Psoas muscle (tissue), 8 donors: ENCODE data around the gene RNF7. TPM values are rescaled to one million over a fixed set of nuclear protein-coding genes. Genes with fewer than 3 reads are reported as not detected.
"Not testable (repeated sequence)": the region's sequence is repeated elsewhere in the genome, so short reads cannot be mapped to it uniquely, and the experiment has no call there.

Experiments
- ATAC-seq, 4 donors: fragments of 200-7000 bp; cut with Tn5 transposase; one replicate each; pipeline ENCODE4 v1.9.1; 2020; ENCODE audit warnings: moderate library complexity in 3 of 4, mild to moderate bottlenecking in 2 of 4
- DNase-seq, 2 donors: peaks; one replicate each; pipeline ENCODE4 v3.0.0-alpha.2; 2020
- H3K27ac ChIP-seq: fragments of 200-600 bp; one replicate; pipeline ENCODE4 v1.8.0; 2022
- H3K27me3 ChIP-seq, 3 donors: fragments of 200-600 bp in 1 of 3; one replicate each; pipeline versions ENCODE4 v1.6.1 to v1.8.0; 2013 to 2022; ENCODE audit warnings: low read length in 2 of 3, mild to moderate bottlenecking in 2 of 3, moderate library complexity in 1 of 3; ENCODE audit not compliant: insufficient read depth in 3 of 3
- H3K36me3 ChIP-seq, 2 donors: fragments of 200-600 bp in 1 of 2; one replicate each; pipeline versions ENCODE4 v1.6.1 to v1.8.0; 2013 to 2022; ENCODE audit warnings: low read depth in 1 of 2, mild to moderate bottlenecking in 1 of 2, moderate library complexity in 1 of 2; ENCODE audit not compliant: insufficient read depth in 1 of 2
- H3K4me1 ChIP-seq: fragments of 200-600 bp; one replicate; pipeline ENCODE4 v1.8.0; 2022
- H3K4me3 ChIP-seq: fragments of 200-600 bp; one replicate; pipeline ENCODE4 v1.8.0; 2022; ENCODE audit warnings: mild to moderate bottlenecking
- H3K9me3 ChIP-seq: fragments of 200-600 bp; one replicate; pipeline ENCODE4 v1.8.0; 2022
- CTCF ChIP-seq: fragments of 200-600 bp; IDR thresholded peaks from one replicate; pipeline ENCODE4 v1.8.0; 2022; ENCODE audit warnings: antibody characterized with exemption
- WGBS, 3 donors: extraction: QIAGEN DNeasy Blood & Tissue Kit; methylation state at CpG; one replicate each; pipeline versions ENCODE4 v1.1.6 to v1.1.7; 2013; 5-methylcytosine and 5-hydroxymethylcytosine counted together
- intact Hi-C, 2 donors: fragments of 100-400 bp; cut with DNase I; formaldehyde crosslinking; loops; one replicate each; pipeline versions ENCODE4 v1.11.0 to v1.14.2; 2022
- polyA plus RNA-seq, 3 donors: library from polyadenylated mRNA; stranded (reverse); fragments of 200-250 nt; gene quantifications; one replicate each; pipeline ENCODE4 v1.2.3, GENCODE V29; 2013
- total RNA-seq, 4 donors: library from RNA; stranded (reverse); fragmentation: NEBNext Ultra II Directional in 2 of 4; extraction: Animal tissue kit (Norgen Biotek cat#: 25700) in 2 of 4; gene quantifications; one replicate each; pipeline versions ENCODE4 v1.2.1 to v1.2.4, GENCODE V29; 2021 to 2023
- donor health status: healthy with polysubstance abuse.
- donor health status: DM: no; HTN: no; CAD: no; lungs with moderate emphysema.
- donor health status: Bipolar disorder and iron deficiency.
- donor health status: healthy.
- donor health status: DM: yes; HTN: yes; CAD: no.
- donor health status: DM: no; HTN: no; CAD: no.
- donor health status: DM: no; HTN: no; CAD: no.
- donor health status: DM: yes; HTN: yes; CAD: no.

Gene RNF7
- total and polyA plus RNA-seq, 7 donors = 87.1 to 191 (median 113) TPM

GRCh38 chr3:141788149-141788548 is 50.1 kb downstream of the RNF7 start:
- intact Hi-C loops = no loop called here

GRCh38 chr3:141788750-141789149 is 50.7 kb downstream of the RNF7 start:
- H3K9me3 ChIP-seq, ATAC-seq, H3K27ac ChIP-seq, DNase-seq, H3K4me3 ChIP-seq, H3K36me3 ChIP-seq, H3K27me3 ChIP-seq, intact Hi-C loops, H3K4me1 ChIP-seq: not testable (repeated sequence)
- 79 to 84% (median 83%) methylated on average over 5 of the region's 5 CpGs for WGBS, 3 donors

More at GRCh38 chr3:141788149-141788548, 50.1 kb downstream of the RNF7 start:
- WGBS, 3 donors = 82 to 92% (median 85%) methylated on average over 4 of the region's 4 CpGs
- H3K4me1 ChIP-seq = no peaks in the 10 kb centered on the region
- no peak overlapping the region for H3K4me3 ChIP-seq
- H3K27ac ChIP-seq = no peak overlapping the region
- no peaks in the 10 kb centered on the region for H3K9me3 ChIP-seq
- no peak for TF ChIP-seq CTCF
- ATAC-seq (no peak), DNase-seq (no peak)
- no peaks in the 10 kb centered on the region for H3K36me3 ChIP-seq
- H3K27me3 ChIP-seq = no peaks in the 10 kb centered on the region

GRCh38 chr3:141789281-141789680 is 51.2 kb downstream of the RNF7 start:
- WGBS, 3 donors = 89 to 95% (median 92%) methylated on average over 7 of the region's 7 CpGs
- H3K27ac ChIP-seq = no peak overlapping the region
- no peaks in the 10 kb centered on the region for H3K27me3 ChIP-seq
- DNase-seq (no peak), ATAC-seq (no peak)
- H3K9me3 ChIP-seq = no peaks in the 10 kb centered on the region
- no peak overlapping the region for H3K4me3 ChIP-seq
- no peaks in the 10 kb centered on the region for H3K4me1 ChIP-seq
- H3K36me3 ChIP-seq = no peaks in the 10 kb centered on the region
- TF ChIP-seq CTCF = no peak
- intact Hi-C loops = no loop called here

- H3K4me1 ChIP-seq = no peaks in the 10 kb centered on the region
- H3K4me3 ChIP-seq = no peak overlapping the region
- H3K27ac ChIP-seq = no peak overlapping the region
- no peak for TF ChIP-seq CTCF
- H3K27me3 ChIP-seq = no peaks in the 10 kb centered on the region
- 89 to 95% (median 94%) methylated on average over 4 of the region's 4 CpGs for WGBS, 3 donors
- intact Hi-C loops = loop anchor here in 1 of 2 donors (5.0 kb wide), 1 partner anchor 72 kb away; no protein-coding TSS in a partner anchor
- H3K36me3 ChIP-seq = no peaks in the 10 kb centered on the region
- DNase-seq = no peak
- no peak for ATAC-seq
- no peaks in the 10 kb centered on the region for H3K9me3 ChIP-seq
Measured at GRCh38 chr3:141790171-141790570, 52.1 kb downstream of the RNF7 start.

- Histone ChIP-seq H3K4me1 (peaks cover 6% of the 10 kb centered on the region), H3K27ac (no peak overlapping the region), H3K9me3 (no peaks in the 10 kb centered on the region), H3K36me3 (no peaks in the 10 kb centered on the region), H3K4me3 (no peak overlapping the region), H3K27me3 (no peaks in the 10 kb centered on the region)
- intact Hi-C loops = loop anchor here in 1 of 2 donors (5.0 kb wide), 1 partner anchor 70 kb away; no protein-coding TSS in a partner anchor
- no peak for ATAC-seq
- TF ChIP-seq CTCF = no peak
- DNase-seq = no peak
- WGBS, 3 donors = 88 to 98% (median 92%) methylated on average over 1 of the region's 1 CpG
Measured at GRCh38 chr3:141792495-141792894, 54.4 kb downstream of the RNF7 start.
